ENCODE data around the gene HOXB5. TPM values are rescaled to one million over a fixed set of nuclear protein-coding genes. Genes with fewer than 3 reads are reported as not detected.

Gene HOXB5
- total RNA-seq, 2 donors from 2014 or later: not detected

DNA sequence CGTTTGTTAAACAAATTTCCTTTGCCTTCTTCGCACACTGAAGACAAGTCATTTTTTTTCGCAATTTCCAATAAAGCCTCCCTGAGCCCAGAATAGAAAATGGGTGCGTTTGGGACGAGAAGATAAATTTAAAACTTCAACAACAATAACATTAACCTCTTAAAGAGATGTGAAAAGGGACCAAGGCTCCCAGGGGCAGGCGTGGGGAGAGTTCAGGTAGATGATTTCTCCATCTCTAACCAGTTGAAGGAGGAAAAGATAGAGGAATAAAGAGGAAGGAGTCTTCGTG is 14.2 kb downstream of the HOXB5 start:
- Mint-ChIP-seq H3K4me3 (peak overlapping the region; percentile 95), H3K36me3 (ENCODE audit: low read depth) (peaks cover 2% of the 10 kb centered on the region), H3K27ac (peak overlapping the region; percentile 67), H3K4me1 (peaks cover 41% of the 10 kb centered on the region), H3K27me3 (peaks cover 55% of the 10 kb centered on the region)
- no peak for ATAC-seq
- H3K9me3 ChIP-seq (ENCODE audit: control insufficient read depth, low read length, poor library complexity, severe bottlenecking): no peaks in the 10 kb centered on the region
- DNase-seq: no peak

DNA sequence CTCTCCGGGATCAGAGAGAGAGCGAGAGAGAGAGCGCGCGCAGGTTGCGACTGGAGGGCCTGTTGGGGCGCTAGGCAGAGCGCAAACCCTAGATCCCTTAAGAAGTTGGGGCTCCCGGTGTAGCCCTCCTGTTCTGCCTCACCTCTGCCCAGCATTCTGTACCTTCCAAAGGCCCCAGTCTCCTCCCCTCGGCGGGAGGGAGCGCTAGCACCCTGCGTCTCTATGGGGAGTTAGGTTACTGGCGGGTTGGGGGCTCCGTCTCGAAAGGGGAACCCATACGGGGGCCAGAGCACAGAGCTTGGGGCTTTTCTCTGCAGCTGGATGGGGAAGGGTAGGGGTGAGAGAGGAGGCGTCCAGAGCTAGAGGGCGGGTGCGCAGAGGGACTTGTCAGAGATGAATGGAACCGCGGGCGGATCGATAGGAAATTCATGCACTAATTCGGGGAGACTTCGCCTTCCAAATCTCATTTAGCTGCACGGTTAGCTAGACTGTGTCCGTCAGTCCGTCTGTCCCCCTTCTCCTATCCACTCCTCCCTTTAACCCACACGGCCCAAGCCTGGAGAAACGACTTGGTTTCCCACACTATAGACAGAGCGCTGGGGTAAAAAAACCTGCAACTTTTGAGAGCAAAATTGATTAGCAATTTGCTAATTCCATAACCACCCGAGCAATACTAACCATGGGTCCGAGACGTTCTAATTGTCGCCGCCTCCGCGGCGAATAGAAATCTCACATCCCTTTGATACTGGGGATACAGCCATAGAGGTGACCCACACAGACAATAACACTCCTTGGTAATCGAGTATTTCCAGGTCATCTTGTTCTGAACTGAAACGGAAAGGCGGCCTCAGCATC is 14.7 kb downstream of the HOXB5 start:
- Mint-ChIP-seq H3K27ac (peak overlapping the region; percentile 67), H3K36me3 (ENCODE audit: low read depth) (peaks cover 2% of the 10 kb centered on the region), H3K4me1 (peaks cover 41% of the 10 kb centered on the region), H3K27me3 (peaks cover 50% of the 10 kb centered on the region), H3K4me3 (peak overlapping the region; percentile 95)
- no peak for DNase-seq
- no peaks in the 10 kb centered on the region for H3K9me3 ChIP-seq (ENCODE audit: control insufficient read depth, low read length, poor library complexity, severe bottlenecking)
- ATAC-seq: peak; percentile 63

DNA sequence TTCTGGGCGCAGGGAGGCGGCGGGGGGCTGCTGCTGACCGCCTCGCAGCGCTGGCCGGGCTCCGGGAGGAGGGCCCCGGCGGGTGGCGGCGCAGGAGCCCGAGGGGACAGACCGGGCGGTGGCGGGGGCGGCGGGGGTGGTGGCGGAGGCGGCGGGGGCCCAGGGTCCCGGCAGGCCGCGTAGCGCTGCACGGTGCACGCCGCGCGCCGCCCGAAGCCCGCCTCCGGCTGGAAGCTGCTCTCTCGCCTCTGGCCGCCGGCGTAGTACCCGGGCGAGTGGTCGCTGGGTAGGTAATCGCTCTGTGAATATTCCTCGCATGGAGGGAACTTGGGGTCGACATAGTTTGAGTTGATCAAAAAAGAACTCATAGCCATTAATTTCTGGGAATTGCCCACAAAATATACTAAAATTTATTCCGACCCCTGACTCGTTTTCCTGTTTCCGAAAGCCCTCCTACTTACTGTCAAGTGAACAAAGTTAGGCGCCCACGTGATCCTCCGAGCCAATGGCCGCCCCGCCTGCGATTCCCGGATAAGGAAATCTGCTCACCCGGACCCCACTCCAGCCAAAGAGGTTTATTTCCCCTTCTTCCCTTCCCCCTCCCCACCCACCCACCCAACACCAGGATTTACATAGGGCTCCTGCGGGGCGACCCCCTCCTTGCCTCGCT is 15.5 kb downstream of the HOXB5 start, which contains the start of gene HOXB4:
Gene HOXB4 (minus strand): TSS at position 405 of the 670 bp plus-strand sequence. CDS start 31 bp downstream, at position 374.
- H3K27ac Mint-ChIP-seq: peak within 1 kb of the TSS; percentile 67
- DNase-seq (peak in 2 of 3 donors; percentile 56 to 60), ATAC-seq (peak; percentile 86)
- H3K36me3 Mint-ChIP-seq (ENCODE audit: low read depth): peaks cover 2% of the 10 kb centered on the region
- H3K27me3 Mint-ChIP-seq: peaks cover 43% of the 10 kb centered on the region
- H3K4me1 Mint-ChIP-seq: peaks cover 46% of the 10 kb centered on the region
- no peaks in the 10 kb centered on the region for H3K9me3 ChIP-seq (ENCODE audit: control insufficient read depth, low read length, poor library complexity, severe bottlenecking)
- peak within 1 kb of the TSS; percentile 95 for H3K4me3 Mint-ChIP-seq

DNA sequence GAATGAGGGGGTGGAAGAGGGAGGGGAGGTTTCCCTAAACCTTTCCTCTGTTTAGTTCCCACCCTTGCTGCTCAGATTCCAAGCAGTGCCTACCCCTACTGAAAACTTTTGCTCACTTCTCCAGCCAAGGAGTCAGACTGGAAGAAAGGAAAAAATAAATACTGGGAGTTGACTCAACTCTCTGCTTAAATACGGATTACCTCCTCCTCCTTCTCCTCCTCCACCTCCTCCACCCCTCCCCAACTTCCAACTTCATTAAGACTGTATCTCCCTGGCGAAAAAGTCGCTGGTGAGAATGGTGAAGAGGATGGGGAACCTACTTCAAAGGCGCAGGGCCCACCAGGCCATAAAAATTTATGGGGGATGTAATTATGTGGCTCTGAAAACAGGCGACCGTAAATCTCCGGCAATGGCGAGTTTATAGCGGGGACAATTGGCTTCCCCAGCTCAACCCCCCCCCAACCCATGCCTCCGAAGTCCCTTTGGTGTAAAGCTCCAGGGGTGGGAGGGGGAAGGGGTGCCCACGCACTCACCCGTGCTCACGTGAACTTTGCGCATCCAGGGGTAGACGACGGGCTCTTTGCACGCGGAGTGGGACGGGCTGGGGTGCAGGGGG is 16.1 kb downstream of the HOXB5 start:
- DNase-seq (no peak), ATAC-seq (peak; percentile 14)
- Mint-ChIP-seq H3K27me3 (peaks cover 36% of the 10 kb centered on the region), H3K27ac (no peak overlapping the region), H3K36me3 (ENCODE audit: low read depth) (peaks cover 2% of the 10 kb centered on the region), H3K4me3 (peak overlapping the region; percentile 81), H3K4me1 (peaks cover 43% of the 10 kb centered on the region)
- no peaks in the 10 kb centered on the region for H3K9me3 ChIP-seq (ENCODE audit: control insufficient read depth, low read length, poor library complexity, severe bottlenecking)

DNA sequence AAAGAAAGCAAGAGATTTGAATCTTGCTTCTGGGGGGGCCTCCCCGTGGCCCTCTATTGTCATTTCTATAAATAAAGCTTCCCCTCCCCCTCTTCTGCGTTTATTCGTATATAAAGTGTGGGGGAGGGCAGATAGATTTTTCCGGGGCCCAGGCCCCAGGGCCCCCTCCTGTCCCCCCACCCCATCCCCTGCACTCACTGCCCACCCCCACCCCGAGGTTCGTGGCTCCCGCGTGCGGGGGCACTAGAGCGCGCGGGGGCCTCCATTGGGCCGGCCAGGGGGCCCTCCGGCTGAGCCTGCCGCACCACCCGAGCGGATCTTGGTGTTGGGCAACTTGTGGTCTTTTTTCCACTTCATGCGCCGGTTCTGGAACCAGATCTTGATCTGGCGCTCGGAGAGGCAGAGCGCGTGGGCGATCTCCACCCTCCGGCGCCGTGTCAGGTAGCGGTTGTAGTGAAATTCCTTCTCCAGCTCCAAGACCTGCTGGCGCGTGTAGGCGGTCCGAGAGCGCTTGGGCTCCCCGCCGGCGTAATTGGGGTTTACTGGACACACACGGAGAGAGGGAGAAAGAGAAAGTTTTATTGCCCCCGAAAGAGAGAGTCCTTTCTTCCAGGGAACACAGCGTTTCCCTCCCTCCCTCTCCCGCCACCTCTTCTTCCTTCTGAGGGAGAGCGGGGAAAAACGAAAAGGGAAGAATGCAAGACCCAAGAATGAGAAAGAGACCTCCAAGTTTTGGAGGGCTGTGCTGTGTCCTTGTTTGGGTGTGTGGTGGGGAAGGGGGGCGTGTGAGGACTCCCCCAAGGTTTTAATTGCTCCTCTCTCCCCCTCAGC is 16.9 kb downstream of the HOXB5 start:
- DNase-seq (no peak), ATAC-seq (no peak)
- Mint-ChIP-seq H3K27ac (no peak overlapping the region), H3K27me3 (peaks cover 35% of the 10 kb centered on the region), H3K36me3 (ENCODE audit: low read depth) (peaks cover 4% of the 10 kb centered on the region), H3K4me1 (peaks cover 41% of the 10 kb centered on the region), H3K4me3 (peak overlapping the region; percentile 81)
- no peaks in the 10 kb centered on the region for H3K9me3 ChIP-seq (ENCODE audit: control insufficient read depth, low read length, poor library complexity, severe bottlenecking)

DNA sequence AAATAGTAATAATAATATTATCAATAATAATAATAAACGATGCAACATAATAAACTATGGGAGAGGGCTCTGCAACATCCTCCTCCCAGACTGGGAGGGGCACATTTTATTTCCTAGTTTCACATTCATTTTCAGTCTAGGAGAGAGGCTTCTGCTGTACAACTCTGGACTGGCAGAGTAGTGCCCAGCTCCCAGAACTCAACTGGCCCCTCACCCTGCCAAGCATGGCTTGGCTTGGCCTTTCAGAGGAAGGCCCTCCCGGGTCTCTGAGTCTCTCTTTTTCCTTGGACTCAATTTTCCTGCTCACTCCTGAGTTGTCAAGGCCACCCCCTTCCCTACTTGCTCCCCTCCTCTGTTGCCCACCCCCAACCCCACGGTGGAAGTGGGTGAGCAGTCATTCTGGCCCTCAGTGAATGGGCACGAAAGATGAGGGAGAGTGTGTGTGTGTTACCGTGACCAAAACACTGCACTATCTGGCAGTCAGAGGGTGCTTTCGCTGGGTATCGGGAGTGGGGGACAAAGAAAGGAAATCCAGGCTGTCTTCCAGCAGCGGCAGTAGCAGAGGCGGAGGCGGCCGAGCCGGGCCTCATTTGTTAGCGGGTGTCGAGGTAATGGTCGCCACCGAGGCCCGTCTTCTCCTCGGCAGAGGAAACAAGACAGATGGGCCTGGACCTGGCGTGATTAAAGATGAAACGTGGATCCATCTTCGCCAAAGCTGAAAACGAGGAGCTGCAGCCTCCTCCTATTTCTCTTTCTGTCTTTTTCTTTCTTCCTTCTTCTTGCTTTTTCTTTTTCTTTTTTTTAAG is 17.7 kb downstream of the HOXB5 start:
- Mint-ChIP-seq H3K27me3 (peaks cover 28% of the 10 kb centered on the region), H3K27ac (no peak overlapping the region)
- no peak for DNase-seq

DNA sequence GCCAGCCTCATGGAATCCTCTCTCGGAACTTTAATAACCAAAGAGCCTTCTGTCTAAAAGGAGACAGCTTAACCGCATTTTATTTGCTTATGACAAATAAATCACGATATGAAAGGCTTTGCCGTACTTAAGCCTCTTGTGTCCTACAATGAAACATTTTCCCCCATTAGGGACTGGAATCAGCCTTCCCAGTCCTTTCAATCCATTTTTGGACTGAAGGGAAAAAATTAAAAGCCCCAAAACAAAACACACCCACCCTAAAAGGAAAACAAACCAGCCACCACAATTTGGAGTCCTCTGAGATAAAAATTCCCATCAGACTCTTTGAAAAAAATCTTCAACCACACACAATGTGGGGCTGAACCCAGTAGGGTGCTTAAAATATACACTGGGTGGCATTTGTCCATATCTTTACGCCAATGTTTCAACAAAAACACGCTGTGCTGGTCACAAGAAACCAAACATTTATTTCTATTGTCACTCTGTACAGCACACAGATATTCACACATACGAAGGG is 18.5 kb downstream of the HOXB5 start:
- Mint-ChIP-seq H3K4me3 (no peak overlapping the region), H3K4me1 (peaks cover 30% of the 10 kb centered on the region), H3K27ac (no peak overlapping the region), H3K27me3 (peaks cover 21% of the 10 kb centered on the region), H3K36me3 (ENCODE audit: low read depth) (peaks cover 5% of the 10 kb centered on the region)
- H3K9me3 ChIP-seq (ENCODE audit: control insufficient read depth, low read length, poor library complexity, severe bottlenecking): no peaks in the 10 kb centered on the region
- DNase-seq: no peak
- ATAC-seq: no peak

More for the DNA sequence above, 17.7 kb downstream of the HOXB5 start:
- no peak for ATAC-seq
- Mint-ChIP-seq H3K36me3 (ENCODE audit: low read depth) (peaks cover 5% of the 10 kb centered on the region), H3K4me1 (peaks cover 36% of the 10 kb centered on the region), H3K4me3 (no peak overlapping the region)
- H3K9me3 ChIP-seq (ENCODE audit: control insufficient read depth, low read length, poor library complexity, severe bottlenecking): no peaks in the 10 kb centered on the region

DNA sequence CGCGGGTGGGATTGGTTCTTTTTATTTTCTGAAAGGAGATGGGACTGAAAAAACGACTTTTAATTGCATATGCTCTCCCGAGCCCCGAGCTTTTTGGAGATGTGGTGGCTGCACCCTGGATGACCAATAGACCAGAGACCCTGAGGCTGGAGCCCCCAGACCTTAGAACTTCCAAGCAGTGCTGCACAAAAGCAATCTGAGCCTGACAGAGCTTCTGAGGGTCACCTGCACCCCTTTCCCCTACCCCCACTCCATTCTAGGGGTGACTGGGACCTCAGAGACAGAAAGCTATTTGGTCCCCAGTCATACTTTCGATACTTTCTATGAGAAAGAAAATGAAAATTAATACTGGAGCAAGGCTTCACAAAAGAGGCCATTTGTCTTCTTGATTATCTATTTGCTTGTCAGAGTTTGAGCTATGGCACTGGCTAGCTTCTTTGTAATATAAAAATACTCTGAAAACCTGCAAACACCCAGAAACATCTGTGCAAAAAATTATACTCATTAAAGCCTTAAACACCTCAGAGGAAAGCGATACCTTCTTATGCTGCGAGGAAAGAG is 19.0 kb downstream of the HOXB5 start:
- H3K9me3 ChIP-seq (ENCODE audit: control insufficient read depth, low read length, poor library complexity, severe bottlenecking): no peaks in the 10 kb centered on the region
- Mint-ChIP-seq H3K4me3 (no peak overlapping the region), H3K27me3 (peaks cover 15% of the 10 kb centered on the region), H3K4me1 (peaks cover 27% of the 10 kb centered on the region), H3K27ac (no peak overlapping the region), H3K36me3 (ENCODE audit: low read depth) (peaks cover 5% of the 10 kb centered on the region)
- ATAC-seq (no peak), DNase-seq (no peak)

DNA sequence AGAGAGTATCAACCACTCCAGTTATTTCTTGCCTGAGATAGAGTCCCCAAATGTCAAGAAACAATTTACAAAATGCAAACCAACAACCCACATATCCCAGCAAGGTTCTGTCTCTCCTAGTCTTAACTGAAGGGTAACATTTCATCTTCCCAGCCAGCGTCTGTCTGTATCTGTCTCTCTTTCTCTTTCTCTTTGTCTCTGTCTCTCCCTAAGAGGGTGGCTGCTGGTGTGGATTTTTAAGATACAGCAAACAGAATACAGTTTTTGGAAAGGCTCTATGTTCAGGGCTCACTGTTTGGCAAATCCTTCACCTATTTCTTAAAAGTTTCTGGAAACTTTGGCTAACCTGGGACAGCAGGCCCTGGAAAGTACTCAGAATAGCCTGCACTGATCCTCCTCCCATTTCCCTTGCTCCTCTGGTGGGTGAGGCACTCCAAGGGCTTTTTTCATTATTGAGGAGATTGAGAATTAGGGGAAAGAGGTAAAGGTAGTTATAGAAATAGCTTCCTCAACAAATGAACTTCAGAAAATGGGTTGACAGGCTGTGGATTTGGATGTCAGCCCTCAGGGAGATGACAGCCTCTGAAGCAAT is 21.7 kb downstream of the HOXB5 start:
- DNase-seq: no peak
- ATAC-seq: no peak
- Mint-ChIP-seq H3K27ac (no peak overlapping the region), H3K4me1 (peaks cover 17% of the 10 kb centered on the region), H3K4me3 (no peak overlapping the region), H3K27me3 (peaks cover 6% of the 10 kb centered on the region), H3K36me3 (ENCODE audit: low read depth) (peaks cover 3% of the 10 kb centered on the region)
- no peaks in the 10 kb centered on the region for H3K9me3 ChIP-seq (ENCODE audit: control insufficient read depth, low read length, poor library complexity, severe bottlenecking)

DNA sequence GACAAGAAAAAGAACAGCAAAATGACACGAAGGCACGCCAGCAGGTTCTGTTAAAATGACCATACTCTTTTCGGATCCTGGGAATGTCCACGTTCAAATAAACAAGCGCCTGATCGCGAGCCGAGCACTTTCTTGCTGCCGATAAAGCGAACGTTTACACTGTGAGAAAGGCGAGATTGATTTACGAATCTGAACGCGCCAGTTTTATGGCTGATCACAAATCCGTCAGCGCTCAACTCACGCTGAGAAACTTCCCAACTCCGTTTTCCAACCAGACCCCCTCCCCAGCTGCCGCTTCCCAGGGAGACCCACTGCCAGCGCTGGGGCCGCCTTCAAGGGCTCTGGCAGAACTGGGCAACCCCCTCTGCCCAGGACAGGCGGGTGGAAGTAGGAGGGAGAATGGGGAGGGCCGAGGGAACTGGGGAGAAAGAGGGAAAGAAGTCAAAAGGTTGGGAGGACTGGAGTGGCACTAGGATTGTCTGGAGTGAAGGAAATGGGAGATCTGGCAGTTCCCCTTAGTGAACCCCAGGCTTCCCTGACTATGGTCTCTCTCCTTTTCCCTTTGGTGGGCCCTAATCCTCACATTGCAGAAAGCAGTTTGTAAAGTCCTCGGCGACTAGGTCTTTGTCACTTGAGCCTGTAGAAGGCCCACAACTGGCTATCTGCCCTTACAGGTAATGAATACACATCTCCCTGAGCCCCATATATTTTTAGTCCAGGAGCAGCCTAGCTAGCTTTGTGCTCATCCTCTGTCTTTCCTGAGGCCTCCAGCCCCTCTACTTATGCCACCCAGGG is 22.4 kb downstream of the HOXB5 start:
- H3K9me3 ChIP-seq (ENCODE audit: control insufficient read depth, low read length, poor library complexity, severe bottlenecking): no peaks in the 10 kb centered on the region
- H3K27me3 Mint-ChIP-seq: peaks cover 6% of the 10 kb centered on the region
- ATAC-seq: no peak
- H3K27ac Mint-ChIP-seq: no peak overlapping the region
- H3K36me3 Mint-ChIP-seq (ENCODE audit: low read depth): peaks cover 3% of the 10 kb centered on the region
- DNase-seq: no peak
- no peak overlapping the region for H3K4me3 Mint-ChIP-seq
- H3K4me1 Mint-ChIP-seq: peaks cover 13% of the 10 kb centered on the region
